ENCODE measurements around the gene ECE2. TPM values are rescaled to one million over a fixed set of nuclear protein-coding genes. Genes with fewer than 3 reads are reported as not detected.

Gene ECE2
- total RNA-seq: not detected

- no peak within 1 kb of the TSS for H3K27ac Mint-ChIP-seq
- peaks cover 54% of the 10 kb centered on the region for H3K27me3 Mint-ChIP-seq
- no peaks in the 10 kb centered on the region for H3K36me3 Mint-ChIP-seq
- DNase-seq (no peak), ATAC-seq (no peak)
- H3K9me3 Mint-ChIP-seq (ENCODE audit: low read depth): no peaks in the 10 kb centered on the region
- no peak within 1 kb of the TSS for H3K4me3 Mint-ChIP-seq
- H3K4me1 Mint-ChIP-seq: no peaks in the 10 kb centered on the region
- CTCF ChIA-PET: no interaction called here
These were observed at the start of gene ECE2 for GRCh38 chr3:184275961-184276910. Gene ECE2 (plus strand): TSS chr3:184276022. CDS start chr3:184276154, 132 bp downstream.

- peak; percentile 64 for DNase-seq
- Mint-ChIP-seq H3K27me3 (peaks cover 52% of the 10 kb centered on the region), H3K4me3 (no peak overlapping the region), H3K27ac (no peak overlapping the region), H3K36me3 (no peaks in the 10 kb centered on the region), H3K9me3 (ENCODE audit: low read depth) (no peaks in the 10 kb centered on the region), H3K4me1 (peaks cover 6% of the 10 kb centered on the region)
- peak; percentile 40 for ATAC-seq
- CTCF ChIA-PET: interaction anchor here (0.8 to 5.3 kb wide), 50 partner anchors 9 to 1144 kb away, joined by 3 to 47 read pairs (median 4); partner anchors contain the start of genes ABCF3, ALG3, CAMK2N2 and EEF1AKMT4
These were observed 48.3 kb upstream of the ECE2 start for GRCh38 chr3:184227481-184227935.

GRCh38 chr3:184228376-184229137 lies 47.3 kb upstream of the ECE2 start:
- H3K4me3 Mint-ChIP-seq: no peak overlapping the region
- H3K27me3 Mint-ChIP-seq: peaks cover 53% of the 10 kb centered on the region
- CTCF ChIA-PET: interaction anchor here (0.6 to 5.3 kb wide), 38 partner anchors 10 to 1145 kb away, joined by 3 to 47 read pairs (median 5); partner anchors contain the start of genes ABCF3, ALG3, CAMK2N2 and EEF1AKMT4
- no peak overlapping the region for H3K27ac Mint-ChIP-seq
- H3K4me1 Mint-ChIP-seq: peaks cover 6% of the 10 kb centered on the region
- no peak for DNase-seq
- no peaks in the 10 kb centered on the region for H3K36me3 Mint-ChIP-seq
- ATAC-seq: no peak
- H3K9me3 Mint-ChIP-seq (ENCODE audit: low read depth): no peaks in the 10 kb centered on the region

- Mint-ChIP-seq H3K27ac (no peak within 1 kb of the TSS), H3K4me1 (peaks cover 6% of the 10 kb centered on the region), H3K4me3 (no peak within 1 kb of the TSS), H3K36me3 (no peaks in the 10 kb centered on the region), H3K27me3 (peaks cover 50% of the 10 kb centered on the region), H3K9me3 (ENCODE audit: low read depth) (no peaks in the 10 kb centered on the region)
- CTCF ChIA-PET: interaction anchor here (0.6 to 5.3 kb wide), 6 partner anchors 11 to 60 kb away, joined by 3 to 42 read pairs (median 4); partner anchors contain the start of genes CAMK2N2 and EEF1AKMT4
- peak; percentile 96 for ATAC-seq
- DNase-seq: peak; percentile 74
These were observed 46.3 kb upstream of the ECE2 start, which contains the start of gene VWA5B2 for GRCh38 chr3:184229394-184230080. Gene VWA5B2 (plus strand): TSS chr3:184229585. CDS start chr3:184230529, 944 bp downstream.

- H3K36me3 Mint-ChIP-seq: no peaks in the 10 kb centered on the region
- no peak for ATAC-seq
- H3K9me3 Mint-ChIP-seq (ENCODE audit: low read depth): no peaks in the 10 kb centered on the region
- CTCF ChIA-PET: interaction anchor here (0.6 to 5.3 kb wide), 6 partner anchors 10 to 59 kb away, joined by 3 to 42 read pairs (median 4); partner anchors contain the start of genes CAMK2N2 and EEF1AKMT4
- peaks cover 49% of the 10 kb centered on the region for H3K27me3 Mint-ChIP-seq
- no peak for DNase-seq
- peaks cover 6% of the 10 kb centered on the region for H3K4me1 Mint-ChIP-seq
- H3K27ac Mint-ChIP-seq: no peak overlapping the region
- H3K4me3 Mint-ChIP-seq: no peak overlapping the region
These were observed 45.7 kb upstream of the ECE2 start for GRCh38 chr3:184230081-184230602.

- Mint-ChIP-seq H3K9me3 (ENCODE audit: low read depth) (no peaks in the 10 kb centered on the region), H3K4me1 (peaks cover 6% of the 10 kb centered on the region), H3K4me3 (peak overlapping the region; percentile 4), H3K27ac (no peak overlapping the region), H3K36me3 (no peaks in the 10 kb centered on the region), H3K27me3 (peaks cover 45% of the 10 kb centered on the region)
- DNase-seq: no peak
- CTCF ChIA-PET: interaction anchor here (0.6 to 5.3 kb wide), 5 partner anchors 9 to 59 kb away, joined by 3 to 42 read pairs (median 4); partner anchors contain the start of gene EEF1AKMT4
- no peak for ATAC-seq
These were observed 45.0 kb upstream of the ECE2 start for GRCh38 chr3:184230603-184231528.

- DNase-seq (no peak), ATAC-seq (no peak)
- no peaks in the 10 kb centered on the region for H3K36me3 Mint-ChIP-seq
- peaks cover 6% of the 10 kb centered on the region for H3K4me1 Mint-ChIP-seq
- peaks cover 45% of the 10 kb centered on the region for H3K27me3 Mint-ChIP-seq
- H3K27ac Mint-ChIP-seq: no peak overlapping the region
- H3K9me3 Mint-ChIP-seq (ENCODE audit: low read depth): no peaks in the 10 kb centered on the region
- no peak overlapping the region for H3K4me3 Mint-ChIP-seq
- CTCF ChIA-PET: interaction anchor here (1.5 kb wide), 1 partner anchor 12 kb away, joined by 3 read pairs; no protein-coding TSS in a partner anchor
These were observed 44.2 kb upstream of the ECE2 start for GRCh38 chr3:184231671-184232070.

- Mint-ChIP-seq H3K9me3 (ENCODE audit: low read depth) (no peaks in the 10 kb centered on the region), H3K27me3 (peaks cover 34% of the 10 kb centered on the region), H3K4me3 (no peak overlapping the region), H3K4me1 (peaks cover 6% of the 10 kb centered on the region), H3K36me3 (no peaks in the 10 kb centered on the region), H3K27ac (no peak overlapping the region)
- CTCF ChIA-PET: interaction anchor here (1.5 kb wide), 1 partner anchor 10 kb away, joined by 3 read pairs; no protein-coding TSS in a partner anchor
- DNase-seq (no peak), ATAC-seq (no peak)
These were observed 42.5 kb upstream of the ECE2 start for GRCh38 chr3:184233127-184233843.

GRCh38 chr3:184234224-184234623 lies 41.6 kb upstream of the ECE2 start:
- H3K36me3 Mint-ChIP-seq: no peaks in the 10 kb centered on the region
- H3K27me3 Mint-ChIP-seq: peaks cover 25% of the 10 kb centered on the region
- DNase-seq: no peak
- peaks cover 4% of the 10 kb centered on the region for H3K4me1 Mint-ChIP-seq
- no peaks in the 10 kb centered on the region for H3K9me3 Mint-ChIP-seq (ENCODE audit: low read depth)
- no peak overlapping the region for H3K27ac Mint-ChIP-seq
- ATAC-seq: no peak
- CTCF ChIA-PET: no interaction called here
- no peak overlapping the region for H3K4me3 Mint-ChIP-seq

- CTCF ChIA-PET: no interaction called here
- no peak overlapping the region for H3K4me3 Mint-ChIP-seq
- no peaks in the 10 kb centered on the region for H3K9me3 Mint-ChIP-seq (ENCODE audit: low read depth)
- H3K36me3 Mint-ChIP-seq: no peaks in the 10 kb centered on the region
- no peak overlapping the region for H3K27ac Mint-ChIP-seq
- H3K4me1 Mint-ChIP-seq: peaks cover 4% of the 10 kb centered on the region
- ATAC-seq: no peak
- H3K27me3 Mint-ChIP-seq: peaks cover 23% of the 10 kb centered on the region
- no peak for DNase-seq
These were observed 41.0 kb upstream of the ECE2 start for GRCh38 chr3:184234671-184235380.
